BJ (cell line): ENCODE measurements around the gene WDR77. TPM values are rescaled to one million over a fixed set of nuclear protein-coding genes. Genes with fewer than 3 reads are reported as not detected.

Source experiments
- CTCF ChIA-PET: fragments of 350-600 bp; formaldehyde crosslinking; extraction: SDS; loops from one replicate; lab custom pipeline; 2021; ENCODE audit warnings: antibody characterized with exemption, inconsistent platforms; lab: Yijun Ruan, JAX
- POLR2A ChIA-PET: fragments of 300-600 bp; sonication (Branson Sonifier 250); formaldehyde crosslinking; extraction: SDS; loops from one replicate; lab custom pipeline; 2021; ENCODE audit warnings: antibody characterized with exemption; lab: Charles Lee
- DNase-seq: peaks from one replicate; pipeline ENCODE4 v3.0.0-alpha.2; 2011; ENCODE audit warnings: low read depth
- H3K27me3 ChIP-seq: 2 replicates; pipeline ENCODE4 v1.6.0; 2011; ENCODE audit warnings: low read length; ENCODE audit not compliant: control insufficient read depth, insufficient read depth
- H3K36me3 ChIP-seq: 2 replicates; pipeline ENCODE4 v1.5.1; 2011; ENCODE audit warnings: low read length; ENCODE audit not compliant: control insufficient read depth, insufficient read depth
- H3K4me3 ChIP-seq: 2 replicates; pipeline ENCODE4 v1.5.1; 2011; ENCODE audit warnings: low read depth, mild to moderate bottlenecking, control low read depth, low read length
- polyA plus RNA-seq: library from polyadenylated mRNA; depleted of rRNA; stranded (reverse); fragments of >200 nt; gene quantifications from 2 replicates; pipeline ENCODE4 v1.2.3, GENCODE V29; 2011
- TF ChIP-seq, protein P1 (sequence below): IDR thresholded peaks from 2 replicates; pipeline ENCODE4 v1.5.1; 2011; ENCODE audit warnings: low read depth, mild to moderate bottlenecking, control low read depth, inconsistent platforms, low read length, moderate library complexity; ENCODE audit not compliant: insufficient read depth

The WDR77 gene
- polyA plus RNA-seq, 1 experiment: 104 TPM

DNA sequence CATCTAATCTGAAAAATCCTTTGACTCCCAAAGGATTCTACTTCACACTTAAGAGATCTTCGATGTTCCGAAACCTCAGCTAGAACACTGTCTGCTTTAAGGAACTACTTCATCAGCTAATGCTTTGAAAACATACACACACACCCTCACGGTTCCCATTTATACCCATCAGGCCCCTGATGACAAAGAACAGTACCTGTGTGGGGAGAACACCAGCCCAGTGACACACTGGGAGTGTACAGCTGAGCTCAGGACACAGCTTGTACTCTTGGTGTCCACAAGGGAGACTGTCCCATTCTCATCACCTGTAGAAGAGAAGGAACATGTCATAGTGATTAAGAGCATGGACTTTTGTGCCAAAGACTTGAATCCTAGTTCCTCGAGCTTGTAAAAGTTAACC lies 6.6 kb downstream of the WDR77 start:
- H3K4me3 ChIP-seq: no peak overlapping the region
- CTCF ChIA-PET: interaction anchor here (0.8 kb wide), 1 partner anchor 43 kb away, joined by 3 read pairs; no protein-coding TSS in a partner anchor
- H3K36me3 ChIP-seq: peaks cover 13% of the 10 kb centered on the region
- POLR2A ChIA-PET: no interaction called here
- H3K27me3 ChIP-seq: no peaks in the 10 kb centered on the region
- TF ChIP-seq, protein P1, sequence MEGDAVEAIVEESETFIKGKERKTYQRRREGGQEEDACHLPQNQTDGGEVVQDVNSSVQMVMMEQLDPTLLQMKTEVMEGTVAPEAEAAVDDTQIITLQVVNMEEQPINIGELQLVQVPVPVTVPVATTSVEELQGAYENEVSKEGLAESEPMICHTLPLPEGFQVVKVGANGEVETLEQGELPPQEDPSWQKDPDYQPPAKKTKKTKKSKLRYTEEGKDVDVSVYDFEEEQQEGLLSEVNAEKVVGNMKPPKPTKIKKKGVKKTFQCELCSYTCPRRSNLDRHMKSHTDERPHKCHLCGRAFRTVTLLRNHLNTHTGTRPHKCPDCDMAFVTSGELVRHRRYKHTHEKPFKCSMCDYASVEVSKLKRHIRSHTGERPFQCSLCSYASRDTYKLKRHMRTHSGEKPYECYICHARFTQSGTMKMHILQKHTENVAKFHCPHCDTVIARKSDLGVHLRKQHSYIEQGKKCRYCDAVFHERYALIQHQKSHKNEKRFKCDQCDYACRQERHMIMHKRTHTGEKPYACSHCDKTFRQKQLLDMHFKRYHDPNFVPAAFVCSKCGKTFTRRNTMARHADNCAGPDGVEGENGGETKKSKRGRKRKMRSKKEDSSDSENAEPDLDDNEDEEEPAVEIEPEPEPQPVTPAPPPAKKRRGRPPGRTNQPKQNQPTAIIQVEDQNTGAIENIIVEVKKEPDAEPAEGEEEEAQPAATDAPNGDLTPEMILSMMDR: no peak
- DNase-seq: no peak

DNA sequence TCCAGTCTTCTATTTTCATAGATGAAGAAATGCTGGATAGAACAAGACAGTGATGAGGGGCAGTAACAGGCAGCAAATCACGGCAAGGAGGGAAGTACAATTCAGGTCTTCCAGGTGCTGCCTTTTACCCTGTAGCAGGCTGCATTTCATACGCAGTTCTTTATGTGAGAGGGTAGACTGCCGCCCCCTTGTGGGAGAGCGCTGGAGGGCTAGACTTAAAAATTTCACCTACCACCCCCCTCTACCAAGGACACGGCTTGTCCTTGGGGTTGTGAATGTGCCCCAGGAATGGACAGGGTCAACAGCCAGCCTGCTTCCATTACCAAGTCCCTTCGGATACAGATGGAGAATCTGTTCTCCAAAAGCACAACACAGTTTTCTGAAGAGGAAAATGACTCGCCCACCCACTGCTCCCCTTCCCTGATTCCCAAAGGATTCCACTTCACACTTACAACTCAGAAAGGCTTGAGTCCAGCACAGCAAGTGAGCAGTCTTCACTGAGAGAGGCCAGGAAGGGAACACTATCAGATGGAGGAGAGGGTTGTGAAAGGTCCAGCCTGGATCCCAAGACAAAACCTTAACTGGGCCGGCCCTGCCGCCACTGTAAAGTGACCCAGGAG lies 7.4 kb downstream of the WDR77 start:
- H3K36me3 ChIP-seq: peaks cover 13% of the 10 kb centered on the region
- DNase-seq: no peak
- CTCF ChIA-PET: interaction anchor here (0.5 to 0.8 kb wide), 2 partner anchors 27 to 42 kb away, joined by 3 read pairs; no protein-coding TSS in a partner anchor

DNA sequence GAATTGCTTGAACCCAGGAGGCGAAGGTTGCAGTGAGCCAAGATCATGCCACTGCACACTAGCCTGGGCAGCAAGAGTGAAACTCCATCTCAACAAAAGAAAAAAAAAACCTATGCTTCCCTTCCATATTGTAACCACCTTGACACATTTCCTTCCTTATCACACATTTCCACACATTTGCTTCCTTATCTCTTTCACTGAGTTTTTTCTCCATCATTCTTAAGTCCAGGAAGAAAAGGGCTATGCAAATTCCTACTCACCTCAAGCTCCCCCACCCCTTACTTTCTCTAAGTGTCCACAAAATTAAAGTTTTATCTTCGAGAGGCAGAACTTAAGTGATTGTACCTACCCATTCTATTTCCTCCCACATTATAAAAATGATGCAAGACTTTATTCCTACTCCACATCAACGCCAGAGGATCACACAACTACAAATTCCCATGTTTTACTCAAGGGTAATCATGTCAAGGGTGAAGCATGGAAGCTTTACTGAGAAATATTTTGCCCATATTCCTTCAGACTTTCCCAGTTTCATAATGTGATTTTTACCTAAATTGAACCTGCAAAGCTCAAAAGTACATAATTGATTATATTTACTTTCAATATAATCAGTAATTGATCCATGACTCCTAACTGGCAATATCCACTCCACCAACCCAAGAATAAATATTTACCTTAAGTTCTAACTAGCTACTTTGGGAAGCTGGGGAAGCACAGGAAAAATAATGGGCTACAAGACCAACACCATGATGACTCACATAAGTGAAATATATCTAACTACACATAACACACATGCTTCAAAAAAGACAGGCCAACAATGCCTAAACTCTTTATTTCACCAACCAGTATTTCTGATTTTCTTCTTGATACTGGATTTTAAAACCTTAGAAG lies 9.3 kb downstream of the WDR77 start:
- Histone ChIP-seq H3K36me3 (peaks cover 13% of the 10 kb centered on the region), H3K27me3 (no peaks in the 10 kb centered on the region), H3K4me3 (no peak overlapping the region)
- ChIA-PET CTCF (interaction anchor here (1.2 to 3.2 kb wide), 3 partner anchors 12 to 328 kb away, joined by 3 to 11 read pairs (median 3); no protein-coding TSS in a partner anchor), POLR2A (interaction anchor here (0.6 kb wide), 1 partner anchor 1593 kb away, joined by 11 read pairs; no protein-coding TSS in a partner anchor)
- TF ChIP-seq, protein P1: no peak
- DNase-seq: no peak

More for the DNA sequence above, 7.4 kb downstream of the WDR77 start:
- TF ChIP-seq, protein P1: peak; percentile 57
- POLR2A ChIA-PET: no interaction called here
- Histone ChIP-seq H3K4me3 (no peak overlapping the region), H3K27me3 (no peaks in the 10 kb centered on the region)

DNA sequence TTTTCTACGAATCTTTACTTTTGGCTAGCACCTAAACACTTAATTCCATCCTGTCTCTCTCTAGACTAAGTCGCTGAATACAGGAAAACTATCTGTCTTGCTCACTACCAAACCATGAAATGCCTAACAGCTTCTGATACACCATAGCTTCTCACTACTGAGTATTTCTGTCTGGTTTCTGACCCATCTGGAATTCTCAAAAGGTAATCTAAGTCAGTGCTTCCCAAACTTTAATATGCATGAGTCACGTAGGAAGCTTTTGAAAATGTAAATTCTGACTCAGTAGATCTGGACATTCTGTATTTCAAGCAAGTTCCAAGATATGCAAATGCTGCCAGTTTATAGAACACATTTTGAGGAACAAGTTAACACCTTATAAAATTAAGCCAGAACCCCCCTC lies 12.3 kb downstream of the WDR77 start:
- peak; percentile 21 for DNase-seq
- H3K36me3 ChIP-seq: peaks cover 7% of the 10 kb centered on the region
- ChIA-PET CTCF (interaction anchor here (3.2 kb wide), 1 partner anchor 15 kb away, joined by 11 read pairs; no protein-coding TSS in a partner anchor), POLR2A (interaction anchor here (0.6 kb wide), 1 partner anchor 10 kb away, joined by 3 read pairs; no protein-coding TSS in a partner anchor)
- no peak overlapping the region for H3K4me3 ChIP-seq
- no peaks in the 10 kb centered on the region for H3K27me3 ChIP-seq
- TF ChIP-seq, protein P1: no peak

DNA sequence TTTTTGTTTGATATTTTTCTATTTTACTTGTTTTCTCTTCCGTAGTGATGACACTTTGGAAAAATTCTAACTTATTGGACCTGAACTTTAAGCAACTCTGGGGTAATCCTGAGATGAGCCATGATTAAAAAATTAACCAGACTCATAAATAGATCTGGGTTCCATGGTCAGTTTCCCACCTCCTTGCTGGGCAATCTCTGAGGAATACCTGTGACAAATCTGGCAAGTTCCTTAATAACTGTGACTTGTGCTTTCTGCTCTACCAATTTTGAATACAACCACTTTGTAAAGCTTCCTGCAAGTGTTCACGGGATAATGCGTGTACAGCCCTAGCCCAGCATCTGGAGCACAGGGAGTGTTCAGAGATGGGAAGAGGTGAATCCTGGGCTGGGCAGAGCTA lies 24.8 kb downstream of the WDR77 start:
- Histone ChIP-seq H3K4me3 (no peak overlapping the region), H3K27me3 (no peaks in the 10 kb centered on the region), H3K36me3 (no peaks in the 10 kb centered on the region)
- TF ChIP-seq, protein P1: no peak
- ChIA-PET POLR2A (no interaction called here), CTCF (no interaction called here)
- no peak for DNase-seq
